H9 (cell line): ENCODE data around the gene DCC. TPM values are rescaled to one million over a fixed set of nuclear protein-coding genes. Genes with fewer than 3 reads are reported as not detected.

ENCODE experiments used
- DNase-seq: peaks from one replicate; pipeline ENCODE4 v3.0.0-alpha.2; 2017
- H2AFZ ChIP-seq: one replicate; pipeline ENCODE4 v1.6.1; 2013; ENCODE audit warnings: mild to moderate bottlenecking, low read length, control low read depth, moderate library complexity
- H2AK5ac ChIP-seq: 2 replicates; pipeline ENCODE4 v1.6.1; 2013; ENCODE audit warnings: low read length, control low read depth, mixed read lengths; ENCODE audit not compliant: insufficient read length
- H2BK120ac ChIP-seq: one replicate; pipeline ENCODE4 v1.6.1; 2013; ENCODE audit warnings: low read depth, mild to moderate bottlenecking, low read length, control low read depth, inconsistent platforms; ENCODE audit not compliant: poor library complexity, severe bottlenecking
- H2BK12ac ChIP-seq: 2 replicates; pipeline ENCODE4 v1.6.1; 2013; ENCODE audit warnings: low read length, control low read depth, mixed read lengths, low read depth; ENCODE audit not compliant: insufficient read length
- H2BK15ac ChIP-seq: 2 replicates; pipeline ENCODE4 v1.6.1; 2013; ENCODE audit warnings: low read depth, low read length, control low read depth
- H2BK20ac ChIP-seq: one replicate; pipeline ENCODE4 v1.6.1; 2013; ENCODE audit warnings: low read depth, mild to moderate bottlenecking, low read length, control low read depth, inconsistent platforms; ENCODE audit not compliant: poor library complexity, severe bottlenecking
- H2BK5ac ChIP-seq: 2 replicates; pipeline ENCODE4 v1.6.1; 2013; ENCODE audit warnings: low read length, control low read depth, mixed read lengths; ENCODE audit not compliant: insufficient read length
- H3K14ac ChIP-seq: 2 replicates; pipeline ENCODE4 v1.6.1; 2013; ENCODE audit warnings: low read length, control low read depth; ENCODE audit not compliant: insufficient read depth
- H3K18ac ChIP-seq: 2 replicates; pipeline ENCODE4 v1.6.1; 2013; ENCODE audit warnings: low read depth, mild to moderate bottlenecking, mixed read lengths, low read length, control low read depth; ENCODE audit not compliant: insufficient read length
- H3K23ac ChIP-seq: 2 replicates; pipeline ENCODE4 v1.6.1; 2013; ENCODE audit warnings: low read length, control low read depth, mixed read lengths, low read depth; ENCODE audit not compliant: insufficient read length
- H3K23me2 ChIP-seq: 2 replicates; pipeline ENCODE4 v1.6.1; 2013; ENCODE audit warnings: low read depth, mild to moderate bottlenecking, mixed read lengths, low read length, control low read depth; ENCODE audit not compliant: insufficient read length, poor library complexity, severe bottlenecking
- H3K27ac ChIP-seq: 2 replicates; pipeline ENCODE4 v1.5.1; 2013; ENCODE audit warnings: low read length, control low read depth, mixed read lengths, low read depth; ENCODE audit not compliant: insufficient read length
- H3K27me3 ChIP-seq: 2 replicates; pipeline ENCODE4 v1.6.1; 2013; ENCODE audit warnings: low read length, control low read depth, inconsistent platforms; ENCODE audit not compliant: insufficient read depth
- H3K4ac ChIP-seq: 2 replicates; pipeline ENCODE4 v1.6.1; 2013; ENCODE audit warnings: low read depth, mild to moderate bottlenecking, control low read depth, inconsistent platforms, low read length, moderate library complexity
- H3K4me1 ChIP-seq: 2 replicates; pipeline ENCODE4 v1.6.1; 2013; ENCODE audit warnings: low read length, control low read depth, inconsistent platforms; ENCODE audit not compliant: insufficient read depth
- H3K4me2 ChIP-seq: 2 replicates; pipeline ENCODE4 v1.6.1; 2013; ENCODE audit warnings: low read length, control low read depth, mixed read lengths; ENCODE audit not compliant: insufficient read length, insufficient read depth
- H3K56ac ChIP-seq: 2 replicates; pipeline ENCODE4 v1.6.1; 2013; ENCODE audit warnings: low read depth, mild to moderate bottlenecking, mixed read lengths, low read length, control low read depth; ENCODE audit not compliant: insufficient read length
- H3K79me1 ChIP-seq: 2 replicates; pipeline ENCODE4 v1.6.1; 2013; ENCODE audit warnings: low read depth, mild to moderate bottlenecking, moderate library complexity, low read length, control low read depth, inconsistent platforms; ENCODE audit not compliant: insufficient read depth, poor library complexity, severe bottlenecking
- H3K79me2 ChIP-seq: 2 replicates; pipeline ENCODE4 v1.6.1; 2013; ENCODE audit warnings: low read length, control low read depth, inconsistent platforms; ENCODE audit not compliant: insufficient read depth
- H3K9ac ChIP-seq: 2 replicates; pipeline ENCODE4 v1.6.1; 2013; ENCODE audit warnings: low read length, control low read depth, mixed read lengths; ENCODE audit not compliant: insufficient read length; ENCODE audit errors: extremely low read depth
- H3K9me3 ChIP-seq: one replicate; pipeline ENCODE4 v1.6.1; 2013; ENCODE audit warnings: low read depth, low read length, inconsistent platforms; ENCODE audit not compliant: control insufficient read depth
- H3T11ph ChIP-seq: one replicate; pipeline ENCODE4 v1.6.1; 2013; ENCODE audit warnings: mild to moderate bottlenecking, low read length, control low read depth, inconsistent platforms
- H4K20me1 ChIP-seq: one replicate; pipeline ENCODE4 v1.6.1; 2013; ENCODE audit not compliant: control insufficient read depth, insufficient read length, insufficient read depth
- H4K5ac ChIP-seq: 2 replicates; pipeline ENCODE4 v1.6.1; 2013; ENCODE audit warnings: low read depth, mild to moderate bottlenecking, mixed read lengths, low read length, control low read depth; ENCODE audit not compliant: insufficient read length
- H4K8ac ChIP-seq: replicated peaks from 2 replicates; pipeline ENCODE4 v1.6.1; 2013; ENCODE audit warnings: low read length, control low read depth, mixed read lengths, low read depth; ENCODE audit not compliant: insufficient read length
- H4K91ac ChIP-seq: 2 replicates; pipeline ENCODE4 v1.6.1; 2013; ENCODE audit warnings: low read depth, mild to moderate bottlenecking, moderate library complexity, mixed read lengths, low read length, control low read depth; ENCODE audit not compliant: insufficient read length
- H3K27ac Mint-ChIP-seq, 3 experiments: 2 replicates in 2 of 3; 3 replicates in 1 of 3; pipeline ENCODE4 v1.8.0; 2020 to 2021; ENCODE audit warnings: mixed read lengths in 3 of 3, mild to moderate bottlenecking in 1 of 3, moderate library complexity in 1 of 3
- H3K27me3 Mint-ChIP-seq: 2 replicates; pipeline ENCODE4 v1.8.0; 2021; ENCODE audit warnings: low read depth, mild to moderate bottlenecking, moderate library complexity, mixed read lengths
- H3K36me3 Mint-ChIP-seq, 3 experiments: 2 replicates in 2 of 3; 3 replicates in 1 of 3; pipeline ENCODE4 v1.8.0; 2020 to 2021; ENCODE audit warnings: low read depth in 3 of 3, mixed read lengths in 3 of 3; ENCODE audit not compliant: insufficient read depth in 1 of 3
- H3K4me1 Mint-ChIP-seq, 2 experiments: 2 replicates each; pipeline ENCODE4 v1.8.0; 2020; ENCODE audit warnings: mixed read lengths in 2 of 2
- H3K4me3 Mint-ChIP-seq, 2 experiments: 2 replicates in 1 of 2; 3 replicates in 1 of 2; pipeline ENCODE4 v1.8.0; 2020 to 2021; ENCODE audit warnings: mild to moderate bottlenecking in 2 of 2, mixed read lengths in 2 of 2, moderate library complexity in 1 of 2
- H3K9me3 Mint-ChIP-seq, 2 experiments: 2 replicates in 1 of 2; 3 replicates in 1 of 2; pipeline ENCODE4 v1.8.0; 2020; ENCODE audit warnings: mild to moderate bottlenecking in 2 of 2, mixed read lengths in 2 of 2, moderate library complexity in 1 of 2
- WGBS: extraction: QIAGEN DNeasy Blood & Tissue Kit; methylation state at CpG from one replicate; pipeline ENCODE4 v1.1.7; 2013; ENCODE audit warnings: missing lambda C conversion rate, low lambda C conversion rate, mixed read lengths; ENCODE audit not compliant: insufficient read length; ENCODE audit errors: extremely low coverage; 5-methylcytosine and 5-hydroxymethylcytosine counted together
- total RNA-seq: library from RNA; stranded (reverse); gene quantifications from 2 replicates; pipeline ENCODE4 v1.2.1, GENCODE V29; 2021
- TF ChIP-seq, protein P1 (sequence below): fragments of 200-600 bp; sonication (generic); conservative IDR thresholded peaks from 3 replicates; pipeline ENCODE4 v1.8.0; 2021; ENCODE audit warnings: antibody characterized with exemption, mild to moderate bottlenecking

Gene DCC
- total RNA-seq, 1 experiment from 2014 or later: 0.35 TPM

DNA sequence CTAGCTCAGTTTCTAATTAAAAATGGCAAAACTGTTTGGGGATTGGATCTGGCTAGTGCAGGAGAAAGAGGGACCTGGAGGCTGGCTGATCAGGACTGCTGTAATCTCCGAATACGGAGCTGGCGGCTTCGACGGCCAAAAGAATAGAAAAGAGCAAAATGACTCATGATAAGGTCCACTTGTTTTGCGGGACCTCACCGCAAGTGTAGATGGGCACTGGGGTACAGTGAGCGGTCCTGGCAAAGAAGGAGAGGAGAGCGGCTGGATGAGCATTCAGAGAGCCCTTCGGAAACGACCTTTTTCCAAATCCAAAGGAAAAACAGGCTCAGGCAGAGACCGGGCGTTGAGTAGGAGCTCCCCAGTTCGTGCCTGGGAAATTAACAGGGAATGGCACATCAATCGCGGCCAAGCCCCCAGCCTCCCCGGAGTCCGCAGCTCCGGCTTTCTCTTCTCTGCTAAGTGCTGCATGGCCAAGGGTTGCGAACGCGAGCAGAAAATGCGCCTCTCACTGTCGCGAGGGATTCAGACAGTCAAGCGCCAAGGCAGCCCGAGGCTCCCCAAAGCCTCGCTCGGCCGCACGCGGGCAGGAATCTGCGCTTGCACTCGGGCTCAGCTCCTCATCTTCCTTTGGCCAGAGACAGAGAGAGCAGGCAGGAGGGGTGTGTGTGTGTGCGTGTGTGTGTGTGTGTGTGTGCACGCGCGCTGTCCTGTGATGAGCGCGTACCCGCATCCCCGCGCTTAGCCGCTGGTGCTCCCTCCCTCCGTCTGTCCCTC, 1.8 kb downstream of the DCC start:
- no peaks in the 10 kb centered on the region for H4K20me1 ChIP-seq
- no peak overlapping the region for H3K27ac ChIP-seq
- H3K27ac Mint-ChIP-seq: peak overlapping the region in 1 of 3 experiments; percentile 45; a peak in 1 of 7 replicates
- H3T11ph ChIP-seq: no peak overlapping the region
- H3K27me3 ChIP-seq: peaks cover 26% of the 10 kb centered on the region
- H2BK120ac ChIP-seq: no peak overlapping the region
- H3K4me2 ChIP-seq: peak overlapping the region; percentile 74
- H2AK5ac ChIP-seq: no peak overlapping the region
- H3K56ac ChIP-seq: no peak overlapping the region
- H3K9me3 ChIP-seq: no peaks in the 10 kb centered on the region
- H3K23me2 ChIP-seq: peaks cover 24% of the 10 kb centered on the region
- H3K9me3 Mint-ChIP-seq: peaks cover 0 to 2% of the 10 kb centered on the region in 2 experiments; a peak in 2 of 5 replicates
- no CpG with 5 or more reads among the region's 45 CpGs for WGBS
- no peak overlapping the region for H2BK15ac ChIP-seq
- peak overlapping the region; percentile 29 for H2AFZ ChIP-seq
- H3K79me2 ChIP-seq: no peaks in the 10 kb centered on the region
- H2BK20ac ChIP-seq: no peak overlapping the region
- no peak overlapping the region for H3K23ac ChIP-seq
- H4K8ac ChIP-seq: no peak overlapping the region
- H3K4me1 Mint-ChIP-seq: peaks cover 27% of the 10 kb centered on the region in 2 experiments
- no peak overlapping the region for H3K14ac ChIP-seq
- H2BK12ac ChIP-seq: no peak overlapping the region
- H3K4ac ChIP-seq: no peak overlapping the region
- H3K36me3 Mint-ChIP-seq: no peaks in the 10 kb centered on the region; a peak in 1 of 7 replicates
- DNase-seq: peak; percentile 58
- H2BK5ac ChIP-seq: no peak overlapping the region
- TF ChIP-seq, protein P1, sequence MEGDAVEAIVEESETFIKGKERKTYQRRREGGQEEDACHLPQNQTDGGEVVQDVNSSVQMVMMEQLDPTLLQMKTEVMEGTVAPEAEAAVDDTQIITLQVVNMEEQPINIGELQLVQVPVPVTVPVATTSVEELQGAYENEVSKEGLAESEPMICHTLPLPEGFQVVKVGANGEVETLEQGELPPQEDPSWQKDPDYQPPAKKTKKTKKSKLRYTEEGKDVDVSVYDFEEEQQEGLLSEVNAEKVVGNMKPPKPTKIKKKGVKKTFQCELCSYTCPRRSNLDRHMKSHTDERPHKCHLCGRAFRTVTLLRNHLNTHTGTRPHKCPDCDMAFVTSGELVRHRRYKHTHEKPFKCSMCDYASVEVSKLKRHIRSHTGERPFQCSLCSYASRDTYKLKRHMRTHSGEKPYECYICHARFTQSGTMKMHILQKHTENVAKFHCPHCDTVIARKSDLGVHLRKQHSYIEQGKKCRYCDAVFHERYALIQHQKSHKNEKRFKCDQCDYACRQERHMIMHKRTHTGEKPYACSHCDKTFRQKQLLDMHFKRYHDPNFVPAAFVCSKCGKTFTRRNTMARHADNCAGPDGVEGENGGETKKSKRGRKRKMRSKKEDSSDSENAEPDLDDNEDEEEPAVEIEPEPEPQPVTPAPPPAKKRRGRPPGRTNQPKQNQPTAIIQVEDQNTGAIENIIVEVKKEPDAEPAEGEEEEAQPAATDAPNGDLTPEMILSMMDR: no peak
- no peaks in the 10 kb centered on the region for H3K27me3 Mint-ChIP-seq
- no peak overlapping the region for H3K4me3 Mint-ChIP-seq
- no peaks in the 10 kb centered on the region for H3K4me1 ChIP-seq
- no peaks in the 10 kb centered on the region for H3K79me1 ChIP-seq
- H4K91ac ChIP-seq: no peak overlapping the region
- no peak overlapping the region for H4K5ac ChIP-seq
- no peak overlapping the region for H3K9ac ChIP-seq
- no peak overlapping the region for H3K18ac ChIP-seq
